ENCODE results near the gene GREM1. TPM values are rescaled to one million over a fixed set of nuclear protein-coding genes. Genes with fewer than 3 reads are reported as not detected.
A peak's percentile ranks its signal among the peaks of the same experiment; 100 is the strongest.

Gene GREM1
- total RNA-seq (10 to 100 TPM; 16.4 to 30.4 (median 26.3) TPM), polyA plus RNA-seq (10 to 100 TPM in 2 of 3 donors, 1 to 10 TPM in 1; 2.5 to 33.2 (median 16.2) TPM)

DNA sequence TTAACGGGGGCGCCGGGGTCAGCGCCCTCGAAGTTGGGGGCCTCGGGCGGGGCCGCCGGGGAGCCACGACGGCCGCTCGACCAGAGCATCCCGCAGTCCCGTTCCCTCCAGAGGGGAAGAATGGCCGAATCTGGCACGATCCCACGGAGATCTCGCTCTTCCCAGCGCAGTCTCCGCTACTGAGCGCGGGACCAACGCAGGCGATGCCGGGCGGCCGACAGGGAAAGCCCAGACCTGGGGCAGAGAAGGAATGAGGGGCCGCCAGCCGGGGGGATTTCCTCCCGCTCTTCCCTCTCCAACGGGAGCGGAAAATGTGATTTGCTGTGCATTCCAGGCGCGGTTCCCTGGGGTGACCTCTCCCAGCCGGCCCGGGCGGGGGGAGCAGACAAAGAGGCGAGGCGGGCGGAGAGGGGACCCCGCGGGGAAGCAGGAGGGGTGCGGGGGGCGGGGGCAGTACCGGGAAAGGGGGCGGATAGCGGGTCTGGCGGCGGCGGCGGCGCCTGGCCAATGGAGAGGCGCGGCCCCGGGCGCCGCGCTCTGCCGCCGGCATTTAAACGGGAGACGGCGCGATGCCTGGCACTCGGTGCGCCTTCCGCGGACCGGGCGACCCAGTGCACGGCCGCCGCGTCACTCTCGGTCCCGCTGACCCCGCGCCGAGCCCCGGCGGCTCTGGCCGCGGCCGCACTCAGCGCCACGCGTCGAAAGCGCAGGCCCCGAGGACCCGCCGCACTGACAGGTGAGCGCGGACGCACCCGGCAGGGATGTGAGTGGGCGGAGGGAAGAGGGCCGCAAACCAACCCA is at the start of gene GREM1:
TSS of gene GREM1 (plus strand) at position 579 of the 801 bp plus-strand sequence. CDS start 12,687 bp downstream, outside the sequence.
- TF ChIP-seq CTCF (IDR thresholded peaks at IDR 0.05) = no peak
- TF ChIP-seq EP300 (IDR thresholded peaks at IDR 0.05) = no peak
- TF ChIP-seq POLR2AphosphoS5 (IDR thresholded peaks at IDR 0.05) = no peak
- TF ChIP-seq POLR2A (IDR thresholded peaks at IDR 0.05) = no peak
- Histone ChIP-seq H3K4me3 (peak within 1 kb of the TSS; percentile 22 to 53 (median 42)), H3K9me3 (no peaks in the 10 kb centered on the region), H3K36me3 (no peaks in the 10 kb centered on the region), H3K4me1 (peaks cover 0 to 24% (median 16%) of the 10 kb centered on the region in 4 donors), H3K27me3 (peaks cover 15 to 58% (median 45%) of the 10 kb centered on the region in 3 donors), H3K27ac (peak within 1 kb of the TSS; percentile 51 to 84 (median 70))
- DNase-seq = peak; percentile 71
- intact Hi-C loops (cut with DNase I) = no loop called here
- 2% methylated on average over 99 of the region's 99 CpGs for WGBS, 2 donors

DNA sequence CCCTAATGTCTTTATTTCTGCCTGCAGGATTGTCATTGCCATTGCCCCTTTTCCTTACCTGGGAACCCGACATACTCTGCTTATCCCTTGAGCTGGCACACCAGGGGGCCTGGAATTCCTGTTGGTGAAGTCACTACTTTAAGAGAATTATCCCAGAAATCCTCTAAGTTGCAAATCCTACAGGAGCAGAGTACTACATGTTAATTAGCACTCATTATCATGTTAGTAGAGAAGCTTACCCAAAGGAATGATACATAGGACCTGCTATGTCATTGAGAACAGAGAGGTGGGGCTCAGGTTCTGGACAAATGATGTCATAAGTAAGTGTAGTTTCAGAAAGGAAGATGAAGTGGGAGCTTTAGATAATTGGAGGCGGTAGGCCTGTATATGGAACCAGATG is 48.9 kb upstream of the GREM1 start:
- TF ChIP-seq EP300 (IDR thresholded peaks at IDR 0.05) = no peak
- no peak for TF ChIP-seq POLR2AphosphoS5 (IDR thresholded peaks at IDR 0.05)
- no peak for TF ChIP-seq POLR2A (IDR thresholded peaks at IDR 0.05)
- TF ChIP-seq CTCF (IDR thresholded peaks at IDR 0.05) = no peak
- no peak overlapping the region for H3K4me3 ChIP-seq
- no peaks in the 10 kb centered on the region for H3K27me3 ChIP-seq
- no peaks in the 10 kb centered on the region for H3K4me1 ChIP-seq
- H3K27ac ChIP-seq = no peak overlapping the region
- no peaks in the 10 kb centered on the region for H3K36me3 ChIP-seq
- no peaks in the 10 kb centered on the region for H3K9me3 ChIP-seq
- intact Hi-C loops (cut with DNase I) = no loop called here
- no peak for DNase-seq
- WGBS, 2 donors = 88 to 93% methylated on average over 2 of the region's 2 CpGs

DNA sequence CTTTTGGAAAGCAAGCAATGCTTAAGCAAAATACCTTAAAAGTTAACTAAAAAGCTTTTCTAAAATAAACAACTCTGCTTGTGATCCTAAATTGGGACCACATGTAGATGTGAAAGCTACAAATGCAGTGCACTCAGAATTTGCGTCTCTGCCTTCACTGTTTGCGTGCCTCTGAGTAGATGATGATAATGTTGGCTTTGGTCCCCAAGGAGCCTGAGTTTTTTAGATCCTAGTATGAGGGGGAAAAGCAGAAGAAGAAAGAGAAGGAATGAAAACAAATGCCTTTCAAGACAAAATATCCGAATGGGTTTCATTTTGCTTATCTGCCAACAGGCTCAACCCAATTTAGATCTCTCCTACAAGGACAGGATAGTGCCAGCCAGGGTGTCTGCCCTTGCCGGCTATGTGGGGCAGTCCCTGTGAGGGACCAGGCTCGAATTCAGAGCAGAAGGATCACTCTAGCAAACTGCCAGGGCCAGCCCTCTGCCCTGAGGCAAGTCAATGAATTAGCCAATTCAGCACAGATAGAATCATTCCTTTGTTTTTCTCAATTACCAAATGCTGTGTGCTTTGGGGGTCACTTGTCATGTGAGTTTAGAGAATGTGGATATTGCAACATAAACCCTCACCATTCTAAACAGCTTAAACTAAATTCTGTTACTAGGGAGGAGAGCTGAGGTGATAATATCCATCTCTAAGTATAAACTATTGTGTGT is 47.8 kb upstream of the GREM1 start:
- TF ChIP-seq POLR2AphosphoS5 (IDR thresholded peaks at IDR 0.05) (peak in 1 of 4 donors; percentile 28), POLR2A (IDR thresholded peaks at IDR 0.05) (no peak), EP300 (IDR thresholded peaks at IDR 0.05) (no peak), CTCF (IDR thresholded peaks at IDR 0.05) (no peak)
- Histone ChIP-seq H3K9me3 (no peaks in the 10 kb centered on the region), H3K4me1 (peaks cover 0 to 5% (median 2%) of the 10 kb centered on the region in 4 donors), H3K27me3 (no peaks in the 10 kb centered on the region), H3K4me3 (no peak overlapping the region), H3K27ac (peak overlapping the region in 1 of 4 donors; percentile 46), H3K36me3 (no peaks in the 10 kb centered on the region)
- DNase-seq = peak; percentile 72
- intact Hi-C loops (cut with DNase I) = no loop called here
- WGBS, 2 donors = 55 to 67% methylated on average over 5 of the region's 5 CpGs

DNA sequence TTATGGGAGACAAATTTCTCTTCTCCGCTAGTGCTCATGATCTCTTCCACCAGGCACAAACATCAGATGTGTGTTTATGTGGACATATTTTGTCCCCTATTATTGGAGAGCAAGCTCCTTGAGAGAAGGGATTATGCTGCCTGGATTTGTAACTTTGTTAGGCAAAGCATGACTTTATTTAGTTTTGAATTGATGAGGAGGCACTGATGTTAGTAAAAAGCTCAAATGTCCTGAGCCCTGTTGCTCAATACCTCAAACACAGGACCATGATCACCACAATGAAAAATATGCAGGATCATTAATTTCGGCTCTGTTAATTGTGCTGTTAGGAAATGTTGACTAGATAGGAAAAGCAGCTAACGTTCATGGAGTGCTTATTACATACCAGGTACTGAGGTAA is 47.2 kb upstream of the GREM1 start:
- TF ChIP-seq POLR2A (IDR thresholded peaks at IDR 0.05) (no peak), CTCF (IDR thresholded peaks at IDR 0.05) (no peak), EP300 (IDR thresholded peaks at IDR 0.05) (no peak), POLR2AphosphoS5 (IDR thresholded peaks at IDR 0.05) (no peak)
- intact Hi-C loops (cut with DNase I) = no loop called here
- Histone ChIP-seq H3K27ac (peak overlapping the region in 1 of 4 donors; percentile 46), H3K27me3 (no peaks in the 10 kb centered on the region), H3K9me3 (no peaks in the 10 kb centered on the region), H3K4me3 (no peak overlapping the region), H3K4me1 (peaks cover 0 to 6% (median 3%) of the 10 kb centered on the region in 4 donors), H3K36me3 (no peaks in the 10 kb centered on the region)
- 90% methylated on average over 3 of the region's 3 CpGs for WGBS, 2 donors
- DNase-seq = no peak
